ACC112 (cell line): ENCODE measurements around the gene STK10.

Experiments
- H2AFZ ChIP-seq: fragments of 200-600 bp; sonication (generic); one replicate; pipeline ENCODE4 v1.6.0; 2017; ENCODE audit warnings: antibody characterized with exemption, low read length; ENCODE audit not compliant: unreplicated experiment
- H3K27ac ChIP-seq: fragments of 200-600 bp; sonication (generic); 2 replicates; pipeline ENCODE4 v1.5.1; 2014; ENCODE audit warnings: low read depth, mild to moderate bottlenecking, antibody characterized with exemption, low read length, moderate library complexity
- H3K27me3 ChIP-seq: fragments of 200-600 bp; sonication (generic); 2 replicates; pipeline ENCODE4 v1.6.1; 2014; ENCODE audit warnings: mild to moderate bottlenecking, antibody characterized with exemption, low read length, moderate library complexity, mixed read lengths; ENCODE audit not compliant: insufficient read depth
- H3K36me3 ChIP-seq: fragments of 200-600 bp; sonication (generic); 2 replicates; pipeline ENCODE4 v1.6.1; 2016; ENCODE audit warnings: mild to moderate bottlenecking, antibody characterized with exemption, low read length, moderate library complexity, mixed read lengths; ENCODE audit not compliant: insufficient read depth
- H3K4me1 ChIP-seq: fragments of 200-600 bp; sonication (generic); one replicate; pipeline ENCODE4 v1.6.1; 2016; ENCODE audit warnings: low read length, mixed read lengths; ENCODE audit not compliant: insufficient read depth, unreplicated experiment, control insufficient read depth
- H3K4me3 ChIP-seq: fragments of 200-600 bp; sonication (generic); 2 replicates; pipeline ENCODE4 v1.5.1; 2014; ENCODE audit warnings: mild to moderate bottlenecking, low read depth, low read length
- H3K79me2 ChIP-seq: fragments of 200-600 bp; sonication (generic); one replicate; pipeline ENCODE4 v1.6.0; 2016; ENCODE audit warnings: low read length; ENCODE audit not compliant: control insufficient read depth, unreplicated experiment, insufficient read depth

The STK10 gene

DNA sequence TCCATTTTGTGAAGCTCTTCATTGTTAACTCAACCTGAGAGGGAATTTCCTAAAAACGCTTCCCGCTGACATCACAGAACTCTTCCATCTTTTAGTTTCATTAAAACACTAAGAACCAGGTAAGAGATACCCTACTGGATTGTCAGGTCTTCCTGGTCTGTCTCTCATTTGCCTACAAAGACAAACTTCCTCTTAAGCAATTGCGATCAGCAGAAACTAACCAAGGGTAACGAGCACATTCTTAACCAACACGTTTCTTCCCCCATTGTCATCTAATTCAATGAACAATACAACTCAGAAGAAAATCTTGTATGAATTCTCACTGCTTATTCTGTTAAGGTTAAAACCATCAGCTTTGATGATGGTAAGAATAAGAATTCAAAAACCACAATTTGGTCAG is 188.1 kb downstream of the STK10 start:
- Histone ChIP-seq H3K4me1 (peaks cover 32% of the 10 kb centered on the region), H3K36me3 (peaks cover 5% of the 10 kb centered on the region; the same call in 1 of the 2 replicates), H3K79me2 (peaks cover 93% of the 10 kb centered on the region), H3K27me3 (no peaks in the 10 kb centered on the region), H3K27ac (no peak overlapping the region), H3K4me3 (no peak overlapping the region), H2AFZ (no peak overlapping the region)

DNA sequence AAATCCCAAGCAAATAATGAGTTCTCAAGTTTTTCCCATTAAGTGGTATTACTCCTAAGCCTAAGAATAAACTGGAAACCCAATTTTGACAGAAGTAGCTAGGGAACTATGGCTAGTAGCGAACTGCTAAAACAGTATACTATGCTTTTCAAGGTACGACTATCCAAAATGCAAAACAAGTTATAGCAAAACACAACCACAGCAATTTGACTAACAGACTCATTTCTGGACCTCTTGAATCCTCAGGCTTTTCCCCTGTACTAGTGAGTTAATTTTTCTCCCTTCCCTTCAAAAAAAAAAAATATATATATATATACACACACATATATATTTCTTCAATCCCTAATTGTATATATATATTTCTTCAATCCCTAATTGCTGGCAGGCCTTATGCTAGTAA is 188.9 kb downstream of the STK10 start:
- H3K27ac ChIP-seq = no peak overlapping the region
- no peak overlapping the region for H3K4me3 ChIP-seq
- peaks cover 89% of the 10 kb centered on the region for H3K79me2 ChIP-seq
- no peaks in the 10 kb centered on the region for H3K27me3 ChIP-seq
- H2AFZ ChIP-seq = no peak overlapping the region
- H3K36me3 ChIP-seq = peaks cover 5% of the 10 kb centered on the region; the same call in 1 of the 2 replicates
- H3K4me1 ChIP-seq = peaks cover 25% of the 10 kb centered on the region

- H3K4me1 ChIP-seq = peaks cover 10% of the 10 kb centered on the region
- peaks cover 78% of the 10 kb centered on the region for H3K79me2 ChIP-seq
- H3K27me3 ChIP-seq = no peaks in the 10 kb centered on the region
- H3K4me3 ChIP-seq = no peak overlapping the region
- H3K27ac ChIP-seq = no peak overlapping the region
- no peak overlapping the region for H2AFZ ChIP-seq
- H3K36me3 ChIP-seq = peaks cover 5% of the 10 kb centered on the region; the same call in 1 of the 2 replicates
Measured at GRCh38 chr5:171997011-171997410, 191.0 kb downstream of the STK10 start.

DNA sequence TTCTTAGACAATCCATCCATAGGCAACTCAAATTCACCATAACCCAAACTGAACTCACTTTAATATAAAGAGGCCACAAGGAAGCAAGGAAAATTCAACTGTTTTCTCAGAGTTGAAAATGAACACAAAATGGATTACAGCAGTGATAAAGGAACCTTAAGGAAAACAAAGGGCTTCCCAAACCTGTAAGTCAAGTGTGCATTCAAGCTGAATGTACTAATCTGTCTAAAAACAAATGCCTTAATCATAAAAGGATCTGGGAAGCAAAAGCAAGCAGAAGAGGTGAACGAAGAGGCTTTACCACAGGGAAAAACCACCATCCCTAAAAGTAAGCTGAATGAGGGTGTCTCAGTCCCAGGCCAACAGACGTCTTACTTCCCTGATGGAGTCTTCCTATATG is 195.2 kb downstream of the STK10 start:
- no peaks in the 10 kb centered on the region for H3K27me3 ChIP-seq
- H3K36me3 ChIP-seq = peaks cover 14% of the 10 kb centered on the region
- no peak overlapping the region for H2AFZ ChIP-seq
- H3K27ac ChIP-seq = no peak overlapping the region
- no peak overlapping the region for H3K4me3 ChIP-seq
- H3K4me1 ChIP-seq = peaks cover 15% of the 10 kb centered on the region
- H3K79me2 ChIP-seq = peaks cover 67% of the 10 kb centered on the region

DNA sequence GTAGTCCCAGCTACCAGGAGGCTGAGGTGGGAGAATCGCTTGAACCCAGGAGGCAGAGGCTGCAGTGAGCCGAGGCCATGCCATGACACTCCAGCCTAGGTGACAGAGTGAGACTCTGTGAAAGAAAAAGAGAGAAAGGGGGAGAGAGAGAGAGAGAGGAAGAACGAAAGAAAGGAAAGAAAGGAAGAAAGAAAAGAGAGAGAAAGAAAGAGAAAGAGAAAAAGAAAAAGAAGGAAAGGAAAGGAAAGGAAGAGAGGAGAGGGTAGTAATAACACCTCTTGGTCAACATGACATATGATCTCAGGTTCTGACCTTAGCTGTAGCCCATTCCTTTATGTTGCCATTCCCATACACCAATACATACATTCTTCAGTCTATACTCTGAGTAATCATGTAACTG is 195.7 kb downstream of the STK10 start:
- H3K4me1 ChIP-seq = peaks cover 15% of the 10 kb centered on the region
- peaks cover 66% of the 10 kb centered on the region for H3K79me2 ChIP-seq
- H3K4me3 ChIP-seq = no peak overlapping the region
- no peak overlapping the region for H2AFZ ChIP-seq
- no peaks in the 10 kb centered on the region for H3K27me3 ChIP-seq
- peaks cover 14% of the 10 kb centered on the region for H3K36me3 ChIP-seq
- H3K27ac ChIP-seq = no peak overlapping the region
